HG03066 (cell line): ENCODE data around the gene CACFD1.
"Not testable (repeated sequence)": the region's sequence is repeated elsewhere in the genome, so short reads cannot be mapped to it uniquely, and the experiment has no call there.

ENCODE experiments used
- ATAC-seq: cut with Tn5 transposase; IDR thresholded peaks from one replicate; pipeline ENCODE4 v1.9.1; 2021; ENCODE audit warnings: low read depth; ENCODE audit not compliant: unreplicated experiment

The CACFD1 gene

DNA sequence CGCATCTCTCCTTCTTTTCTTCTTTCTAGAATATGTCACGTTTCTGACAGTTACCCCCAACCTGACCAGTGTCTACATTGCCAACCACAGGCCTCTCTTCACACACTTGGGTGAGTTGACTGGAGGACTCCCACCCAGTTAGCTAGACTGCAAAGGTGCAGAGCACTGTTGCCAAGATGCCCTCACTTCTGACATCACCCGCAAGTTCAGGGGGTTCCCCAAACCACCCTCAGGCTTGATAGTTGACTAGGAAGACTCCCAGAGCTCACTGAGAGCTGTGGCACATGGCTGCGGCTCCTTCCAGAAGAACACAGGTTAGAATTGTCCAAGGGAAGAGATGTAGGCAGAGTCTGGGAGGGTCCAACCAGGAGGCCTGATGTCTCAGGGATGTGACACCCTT is 20.4 kb upstream of the CACFD1 start:
- no peak for ATAC-seq

DNA sequence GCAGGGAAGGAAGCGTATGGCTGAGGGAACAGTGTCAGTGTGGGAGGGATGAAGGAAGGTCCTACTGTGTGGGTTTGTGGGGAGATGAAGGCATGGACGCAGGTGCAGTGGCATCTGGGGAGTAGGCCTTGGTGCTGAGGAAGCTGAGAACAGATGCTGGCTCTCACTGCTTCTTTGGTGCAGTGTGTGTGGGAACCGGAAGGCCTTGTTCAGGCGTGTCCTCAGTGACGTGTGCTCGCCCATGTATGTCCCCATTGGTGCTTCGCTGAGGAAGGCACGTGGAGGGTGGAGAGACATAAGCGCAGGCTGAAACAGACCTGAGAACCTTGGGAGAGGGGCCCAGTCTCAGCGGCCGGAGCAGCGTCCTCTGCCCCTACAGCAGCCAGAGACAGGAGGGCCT is 18.9 kb upstream of the CACFD1 start:
- no peak for ATAC-seq

DNA sequence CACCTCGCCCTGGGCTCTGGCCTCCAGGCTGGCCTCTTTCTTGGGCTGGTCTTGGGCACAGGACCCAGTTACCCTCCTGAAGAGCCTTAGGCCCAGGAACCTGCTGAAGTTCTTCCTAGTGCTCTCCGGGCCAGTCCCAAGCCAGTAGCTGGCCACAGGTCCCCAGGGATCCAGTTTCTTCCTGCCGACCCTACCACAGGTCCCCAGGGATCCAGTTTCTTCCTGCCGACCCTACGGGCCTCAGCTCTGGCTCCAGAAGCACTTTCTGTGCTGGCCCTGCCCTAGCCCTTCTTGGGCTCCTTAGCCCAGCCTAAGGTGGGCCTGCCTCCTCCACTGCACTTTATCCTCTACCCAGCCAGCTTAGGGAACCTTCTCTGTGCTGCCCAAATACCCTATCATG is 18.2 kb upstream of the CACFD1 start:
- no peak for ATAC-seq

DNA sequence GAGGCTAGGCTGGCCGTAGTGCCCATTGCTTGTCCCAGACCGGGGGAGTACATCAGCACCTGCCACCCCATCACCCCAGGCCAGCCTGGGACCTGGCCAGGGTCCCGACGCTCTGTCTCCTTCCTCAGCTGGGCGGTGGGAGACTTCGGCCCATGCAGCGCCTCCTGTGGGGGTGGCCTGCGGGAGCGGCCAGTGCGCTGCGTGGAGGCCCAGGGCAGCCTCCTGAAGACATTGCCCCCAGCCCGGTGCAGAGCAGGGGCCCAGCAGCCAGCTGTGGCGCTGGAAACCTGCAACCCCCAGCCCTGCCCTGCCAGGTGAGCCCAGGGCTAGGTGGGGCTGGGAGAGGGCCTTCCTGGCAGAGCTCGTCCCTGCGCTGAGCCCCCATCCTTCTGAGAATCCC is 16.5 kb upstream of the CACFD1 start:
- no peak for ATAC-seq

DNA sequence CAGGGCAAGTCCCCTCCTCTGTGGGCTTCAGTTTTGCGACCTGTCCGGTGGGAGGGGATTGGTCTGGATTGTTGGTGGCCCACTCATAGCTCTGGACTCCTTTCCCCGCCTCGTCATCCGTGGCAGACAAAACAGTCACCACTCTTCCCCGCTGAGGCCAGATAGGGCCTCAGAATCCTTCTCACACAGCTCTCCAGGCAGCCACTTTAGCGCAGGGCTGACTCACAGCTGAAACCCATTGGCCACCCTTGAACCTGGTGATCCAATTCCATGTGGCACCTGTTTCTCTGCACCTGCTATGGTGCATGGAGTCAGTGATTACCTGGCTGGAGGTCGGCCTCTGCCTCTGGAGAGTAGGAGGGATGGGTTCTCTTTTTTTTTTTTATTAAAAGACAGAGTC is 15.8 kb upstream of the CACFD1 start:
- no peak for ATAC-seq

DNA sequence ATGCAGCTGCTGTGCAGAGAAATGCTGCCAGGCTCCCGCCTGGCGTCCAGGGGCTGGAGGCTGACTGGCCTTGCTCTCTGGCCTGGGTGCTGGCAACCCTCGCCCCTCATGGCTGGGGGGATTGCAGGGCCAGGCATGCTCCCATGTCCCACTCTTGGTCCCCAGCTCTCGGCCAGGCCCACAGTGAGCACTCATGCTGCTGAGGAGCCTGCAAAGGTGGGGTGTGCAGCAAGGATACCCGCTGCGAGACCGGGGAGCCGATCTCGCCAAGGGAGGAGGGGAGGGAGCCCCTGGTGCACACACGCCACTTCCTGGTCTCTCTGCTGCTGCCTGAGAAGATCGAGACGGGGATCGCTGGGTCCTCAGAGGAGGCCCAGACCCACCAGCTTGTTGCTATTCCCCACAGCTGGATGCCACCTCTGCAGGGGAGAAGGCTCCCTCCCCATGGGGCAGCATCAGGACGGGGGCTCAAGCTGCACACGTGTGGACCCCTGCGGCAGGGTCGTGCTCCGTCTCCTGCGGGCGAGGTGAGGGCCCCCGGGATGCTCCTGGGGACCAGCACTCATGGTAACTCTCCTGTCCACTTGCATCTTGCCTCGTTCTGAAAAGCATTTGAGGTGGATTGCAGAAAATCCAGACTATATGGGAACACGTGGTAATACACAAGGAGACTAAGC is 14.3 kb upstream of the CACFD1 start:
- ATAC-seq: no peak

DNA sequence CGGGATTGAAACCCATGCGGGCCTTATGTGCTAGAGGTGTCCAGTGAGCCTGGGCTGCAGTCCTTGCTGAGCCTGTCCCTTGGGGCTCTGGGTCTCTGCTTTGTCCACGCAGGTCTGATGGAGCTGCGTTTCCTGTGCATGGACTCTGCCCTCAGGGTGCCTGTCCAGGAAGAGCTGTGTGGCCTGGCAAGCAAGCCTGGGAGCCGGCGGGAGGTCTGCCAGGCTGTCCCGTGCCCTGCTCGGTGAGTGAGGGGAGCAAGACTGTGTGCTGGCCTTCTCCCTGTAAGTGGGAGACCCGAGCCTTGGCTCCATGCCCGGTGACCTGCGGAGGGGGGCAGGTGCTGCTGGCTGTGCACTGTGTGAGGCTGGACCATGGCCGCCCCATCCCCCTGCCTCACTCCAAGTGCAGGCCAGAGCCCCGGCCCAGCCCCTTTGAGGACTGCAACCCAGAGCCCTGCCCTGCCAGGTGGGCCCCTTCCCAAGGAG is 11.2 kb upstream of the CACFD1 start:
- no peak for ATAC-seq

DNA sequence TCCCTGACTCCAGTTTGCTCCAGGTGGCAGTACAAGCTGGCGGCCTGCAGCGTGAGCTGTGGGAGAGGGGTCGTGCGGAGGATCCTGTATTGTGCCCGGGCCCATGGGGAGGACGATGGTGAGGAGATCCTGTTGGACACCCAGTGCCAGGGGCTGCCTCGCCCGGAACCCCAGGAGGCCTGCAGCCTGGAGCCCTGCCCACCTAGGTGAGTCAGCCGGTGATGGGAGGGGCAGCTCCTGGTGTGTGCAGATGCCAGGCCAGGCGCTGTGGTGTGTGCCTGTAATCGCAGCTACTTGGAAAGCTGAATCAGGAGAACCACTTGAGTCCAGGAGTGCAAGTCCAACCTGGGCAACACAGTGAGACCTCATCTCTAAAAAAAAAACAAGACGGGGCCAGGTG is 10.0 kb upstream of the CACFD1 start:
- ATAC-seq: no peak

- not testable (repeated sequence) for ATAC-seq
Observed at GRCh38 chr9:133451865-133452264, 7.9 kb upstream of the CACFD1 start.

DNA sequence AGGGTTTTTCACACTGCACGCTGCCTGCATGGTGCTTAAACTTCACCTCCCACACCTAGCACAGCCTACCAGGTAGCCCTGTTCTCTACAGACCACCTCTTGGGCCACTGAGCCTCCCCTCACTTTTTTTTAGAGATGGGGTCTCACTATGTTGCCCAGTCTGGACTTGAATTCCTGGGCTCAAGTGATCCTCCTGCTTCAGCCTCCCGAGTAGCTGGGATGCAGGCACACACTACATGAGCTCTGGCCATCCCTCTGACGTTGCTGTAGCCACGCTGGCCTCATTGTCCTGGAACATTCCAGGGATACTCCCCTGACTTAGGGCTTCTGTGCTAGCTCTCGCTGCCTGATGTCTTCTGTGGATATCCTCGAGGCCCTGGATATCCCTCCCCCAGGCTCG is 7.2 kb upstream of the CACFD1 start:
- no peak for ATAC-seq

DNA sequence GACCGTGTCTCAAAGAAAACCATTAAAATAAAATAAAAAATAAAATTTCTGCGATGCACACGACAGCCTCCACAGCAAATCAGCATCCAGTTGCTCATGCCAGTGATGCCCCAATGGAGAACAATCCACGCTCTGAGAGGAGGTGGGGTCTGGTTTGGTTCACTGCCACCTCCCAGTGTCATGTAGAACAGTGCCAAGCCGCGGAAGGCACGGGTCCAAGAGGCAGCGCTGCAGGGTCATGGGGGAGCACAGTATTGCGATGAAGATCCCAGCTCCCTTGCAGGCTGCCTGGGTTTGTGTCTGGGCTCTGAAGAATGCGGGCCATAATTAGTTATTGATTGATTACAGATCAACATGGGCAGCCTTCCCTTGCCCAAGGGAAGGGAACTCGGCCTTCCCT is 6.1 kb upstream of the CACFD1 start:
- no peak for ATAC-seq

DNA sequence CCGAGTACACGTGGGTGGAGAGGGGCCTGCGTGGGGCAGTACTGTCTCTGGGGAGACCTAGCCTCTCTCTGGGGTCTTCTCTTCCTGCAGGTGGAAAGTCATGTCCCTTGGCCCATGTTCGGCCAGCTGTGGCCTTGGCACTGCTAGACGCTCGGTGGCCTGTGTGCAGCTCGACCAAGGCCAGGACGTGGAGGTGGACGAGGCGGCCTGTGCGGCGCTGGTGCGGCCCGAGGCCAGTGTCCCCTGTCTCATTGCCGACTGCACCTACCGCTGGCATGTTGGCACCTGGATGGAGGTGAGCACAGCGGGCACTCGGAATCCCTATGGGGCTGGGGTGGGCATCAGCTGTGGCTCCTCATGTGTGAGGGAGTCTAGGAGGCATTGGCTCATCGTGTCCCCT is 5.5 kb upstream of the CACFD1 start:
- no peak for ATAC-seq

GRCh38 chr9:133454943-133455673 is 4.7 kb upstream of the CACFD1 start:
- ATAC-seq: no peak

- no peak for ATAC-seq
Observed at GRCh38 chr9:133455936-133456335, 3.8 kb upstream of the CACFD1 start.

DNA sequence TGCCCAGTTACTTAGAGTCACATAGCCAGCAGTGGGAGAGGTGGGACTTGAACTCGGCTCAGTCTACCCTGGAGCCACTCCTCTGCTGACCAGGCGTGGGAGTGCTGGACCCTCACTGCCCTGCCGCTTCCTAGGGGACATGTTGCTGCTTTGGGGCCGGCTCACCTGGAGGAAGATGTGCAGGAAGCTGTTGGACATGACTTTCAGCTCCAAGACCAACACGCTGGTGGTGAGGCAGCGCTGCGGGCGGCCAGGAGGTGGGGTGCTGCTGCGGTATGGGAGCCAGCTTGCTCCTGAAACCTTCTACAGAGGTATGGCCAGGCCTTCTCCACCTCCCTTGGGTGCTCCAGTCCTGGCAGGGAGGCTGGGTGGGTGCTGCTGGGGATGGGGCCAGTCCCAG is 3.4 kb upstream of the CACFD1 start:
- ATAC-seq: no peak

- ATAC-seq: no peak
Observed at GRCh38 chr9:133457233-133457632, 2.5 kb upstream of the CACFD1 start.

GRCh38 chr9:133457748-133458147 is 2.0 kb upstream of the CACFD1 start:
- ATAC-seq: no peak

GRCh38 chr9:133458643-133459312 is 1.0 kb upstream of the CACFD1 start:
- no peak for ATAC-seq

DNA sequence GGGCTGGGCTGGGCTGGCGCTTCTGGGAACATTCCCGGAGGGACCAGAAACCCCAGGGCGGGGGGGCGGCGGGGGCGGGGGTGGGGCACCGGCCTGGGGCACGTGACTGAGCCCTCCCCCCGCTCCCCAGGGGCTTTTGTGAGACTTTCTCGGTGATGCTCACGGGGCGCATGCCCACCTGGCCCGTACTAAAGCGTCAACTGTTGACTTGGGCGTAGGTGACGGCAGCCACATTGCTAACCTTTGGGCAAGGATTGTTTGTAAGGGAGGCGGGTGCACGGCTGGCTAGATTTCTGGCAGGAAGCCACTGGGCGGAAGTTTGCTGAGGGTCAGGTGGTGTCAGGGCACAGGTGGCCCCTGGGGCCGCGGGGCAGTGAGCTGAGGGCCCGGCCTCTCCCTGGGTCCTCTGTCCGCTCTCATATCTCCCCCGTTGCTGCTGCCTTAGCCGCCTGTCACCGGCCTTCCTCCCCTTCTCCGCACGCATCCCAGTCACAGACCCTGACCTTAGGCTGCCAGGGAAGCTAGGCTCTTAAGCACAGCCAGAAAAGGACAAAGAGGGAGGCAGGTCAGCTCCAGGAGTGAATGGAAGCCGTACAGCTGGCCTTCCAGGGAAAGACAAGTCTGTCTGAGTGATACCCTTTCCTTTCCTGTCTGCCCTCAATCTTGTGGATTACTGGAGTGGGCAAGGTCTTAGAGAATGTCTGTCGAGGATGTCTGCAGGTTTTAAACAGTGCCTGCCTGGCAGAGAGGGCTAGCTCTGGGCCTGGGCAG is 812 bp downstream of the CACFD1 start:
- peak; percentile 19 for ATAC-seq

DNA sequence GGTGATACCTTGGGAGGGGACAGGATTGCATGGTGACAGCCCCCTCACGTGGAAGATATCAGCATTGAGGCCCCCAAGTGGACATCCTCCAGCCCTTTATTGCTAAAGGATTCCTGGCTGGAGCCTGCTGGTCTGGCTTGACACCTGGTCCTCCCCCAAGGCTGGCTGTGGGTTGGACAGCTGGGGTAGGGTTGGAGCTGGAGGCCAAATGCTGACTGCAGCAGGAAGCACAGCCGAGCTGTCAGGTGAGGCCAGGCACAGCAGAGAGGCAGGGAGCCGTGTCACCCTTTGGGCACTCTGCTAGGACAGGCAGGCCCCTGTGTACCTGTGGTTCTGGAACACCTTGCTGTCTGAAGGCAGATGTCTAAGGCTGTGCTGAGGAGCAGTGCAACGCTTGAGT is 2.2 kb downstream of the CACFD1 start:
- no peak for ATAC-seq
